Stomach (tissue), 9 donors: ENCODE data around the gene RET. TPM values are rescaled to one million over a fixed set of nuclear protein-coding genes. Genes with fewer than 3 reads are reported as not detected.

ENCODE experiments used
- DNase-seq, 2 donors: peaks; one replicate each; pipeline versions ENCODE4 v3.0.0 to v3.0.0-alpha.2; 2013 to 2019
- H3K27ac ChIP-seq, 5 donors: fragments of 200-600 bp in 4 of 5; sonication (generic) in 4 of 5; one replicate each; pipeline ENCODE4 v1.5.1; 2013 to 2019; ENCODE audit warnings: mild to moderate bottlenecking in 1 of 5, moderate library complexity in 1 of 5
- H3K27me3 ChIP-seq, 3 donors: fragments of 200-600 bp; sonication (generic); one replicate each; pipeline ENCODE4 v1.5.1; 2017 to 2019; ENCODE audit warnings: mixed run types in 1 of 3
- H3K36me3 ChIP-seq, 4 donors: fragments of 200-600 bp; sonication (generic); 1 replicate in 3 of 4; 2 replicates in 1 of 4; pipeline ENCODE4 v1.5.1; 2016 to 2019
- H3K4me1 ChIP-seq, 4 donors: fragments of 200-600 bp; sonication (generic); one replicate each; pipeline ENCODE4 v1.5.1; 2016 to 2019
- H3K4me3 ChIP-seq, 4 donors: fragments of 200-600 bp; sonication (generic) in 3 of 4; one replicate each; pipeline ENCODE4 v1.5.1; 2016 to 2019; ENCODE audit warnings: mild to moderate bottlenecking in 1 of 4
- H3K9me3 ChIP-seq, 4 donors: fragments of 200-600 bp; sonication (generic); one replicate each; pipeline ENCODE4 v1.5.1; 2016 to 2019
- EP300 ChIP-seq: sonication (generic); formaldehyde crosslinking; IDR thresholded peaks from one replicate; pipeline ENCODE4 v1.6.1; 2017; ENCODE audit warnings: antibody characterized with exemption
- POLR2A ChIP-seq, 4 donors: fragments of 450-650 bp; IDR thresholded peaks; one replicate each; pipeline ENCODE4 v1.6.1; 2016; ENCODE audit warnings: antibody characterized with exemption in 4 of 4, control low read depth in 2 of 4, mild to moderate bottlenecking in 1 of 4, moderate library complexity in 1 of 4
- POLR2AphosphoS5 ChIP-seq, 3 donors: sonication (generic); formaldehyde crosslinking; IDR thresholded peaks; one replicate each; pipeline ENCODE4 v1.6.1; 2016; ENCODE audit warnings: antibody characterized with exemption in 3 of 3
- WGBS, 5 donors: extraction: QIAGEN DNeasy Blood & Tissue Kit in 3 of 5; methylation state at CpG; one replicate each; pipeline versions ENCODE4 v1.1.5 to v1.1.7; 2013 to 2018; 5-methylcytosine and 5-hydroxymethylcytosine counted together
- intact Hi-C: fragments of 100-400 bp; cut with DNase I; formaldehyde crosslinking; loops from one replicate; pipeline ENCODE4 v1.15.1; 2023; ENCODE audit warnings: low total_unique reads
- polyA plus RNA-seq, 3 donors: library from polyadenylated mRNA; stranded (reverse); fragments of 200-250 nt; gene quantifications; one replicate each; pipeline ENCODE4 v1.2.3, GENCODE V29; 2013
- total RNA-seq, 5 donors: library from RNA; depleted of rRNA; stranded (reverse); fragments of >200 nt; gene quantifications; one replicate each; pipeline versions ENCODE4 v1.1.0 to v1.2.3, GENCODE V29; 2014 to 2016
- TF ChIP-seq, protein P1 (sequence below), 7 experiments: fragments of 450-650 bp in 4 of 7; fragments of 200-600 bp in 3 of 7; sonication (generic) in 3 of 7; IDR thresholded peaks; one replicate each; pipeline ENCODE4 v1.5.1; 2016 to 2019; ENCODE audit warnings: antibody characterized with exemption in 7 of 7, control low read depth in 2 of 7, mild to moderate bottlenecking in 1 of 7
- donor health status: healthy with polysubstance abuse.
- donor health status: Bipolar disorder and iron deficiency.
- donor health status: healthy.

The RET gene
- total and polyA plus RNA-seq, 8 donors, result 0.31 to 9.8 (median 2.5) TPM; not detected in 2

DNA sequence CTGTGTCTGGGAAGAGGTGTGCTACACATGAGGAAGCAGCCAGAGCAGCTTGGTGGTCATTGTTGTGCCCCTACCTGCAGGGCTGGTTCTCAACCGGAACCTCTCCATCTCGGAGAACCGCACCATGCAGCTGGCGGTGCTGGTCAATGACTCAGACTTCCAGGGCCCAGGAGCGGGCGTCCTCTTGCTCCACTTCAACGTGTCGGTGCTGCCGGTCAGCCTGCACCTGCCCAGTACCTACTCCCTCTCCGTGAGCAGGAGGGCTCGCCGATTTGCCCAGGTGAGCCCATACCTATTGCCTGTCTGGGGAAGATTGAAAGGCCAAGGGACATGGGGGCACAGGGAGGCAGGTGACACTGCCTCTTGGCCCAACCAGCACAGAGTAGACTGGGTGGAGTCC, 32.1 kb downstream of the RET start:
- 87 to 95% (median 94%) methylated on average over 6 to 12 of the region's 12 CpGs for WGBS, 5 donors
- Histone ChIP-seq H3K36me3 (no peaks in the 10 kb centered on the region), H3K27me3 (peaks cover 0 to 15% (median 10%) of the 10 kb centered on the region in 3 donors), H3K27ac (no peak overlapping the region), H3K4me3 (no peak overlapping the region), H3K4me1 (peaks cover 6 to 27% (median 20%) of the 10 kb centered on the region in 4 donors), H3K9me3 (no peaks in the 10 kb centered on the region)
- no peak for DNase-seq
- TF ChIP-seq EP300, result no peak
- TF ChIP-seq, protein P1, sequence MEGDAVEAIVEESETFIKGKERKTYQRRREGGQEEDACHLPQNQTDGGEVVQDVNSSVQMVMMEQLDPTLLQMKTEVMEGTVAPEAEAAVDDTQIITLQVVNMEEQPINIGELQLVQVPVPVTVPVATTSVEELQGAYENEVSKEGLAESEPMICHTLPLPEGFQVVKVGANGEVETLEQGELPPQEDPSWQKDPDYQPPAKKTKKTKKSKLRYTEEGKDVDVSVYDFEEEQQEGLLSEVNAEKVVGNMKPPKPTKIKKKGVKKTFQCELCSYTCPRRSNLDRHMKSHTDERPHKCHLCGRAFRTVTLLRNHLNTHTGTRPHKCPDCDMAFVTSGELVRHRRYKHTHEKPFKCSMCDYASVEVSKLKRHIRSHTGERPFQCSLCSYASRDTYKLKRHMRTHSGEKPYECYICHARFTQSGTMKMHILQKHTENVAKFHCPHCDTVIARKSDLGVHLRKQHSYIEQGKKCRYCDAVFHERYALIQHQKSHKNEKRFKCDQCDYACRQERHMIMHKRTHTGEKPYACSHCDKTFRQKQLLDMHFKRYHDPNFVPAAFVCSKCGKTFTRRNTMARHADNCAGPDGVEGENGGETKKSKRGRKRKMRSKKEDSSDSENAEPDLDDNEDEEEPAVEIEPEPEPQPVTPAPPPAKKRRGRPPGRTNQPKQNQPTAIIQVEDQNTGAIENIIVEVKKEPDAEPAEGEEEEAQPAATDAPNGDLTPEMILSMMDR (IDR thresholded peaks at IDR 0.05), result no peak
- no peak for TF ChIP-seq POLR2A (IDR thresholded peaks at IDR 0.05)
- no peak for TF ChIP-seq POLR2AphosphoS5 (IDR thresholded peaks at IDR 0.05)
- intact Hi-C loops, result loop anchor here (5.0 kb wide), 1 partner anchor 357 kb away; no protein-coding TSS in a partner anchor

DNA sequence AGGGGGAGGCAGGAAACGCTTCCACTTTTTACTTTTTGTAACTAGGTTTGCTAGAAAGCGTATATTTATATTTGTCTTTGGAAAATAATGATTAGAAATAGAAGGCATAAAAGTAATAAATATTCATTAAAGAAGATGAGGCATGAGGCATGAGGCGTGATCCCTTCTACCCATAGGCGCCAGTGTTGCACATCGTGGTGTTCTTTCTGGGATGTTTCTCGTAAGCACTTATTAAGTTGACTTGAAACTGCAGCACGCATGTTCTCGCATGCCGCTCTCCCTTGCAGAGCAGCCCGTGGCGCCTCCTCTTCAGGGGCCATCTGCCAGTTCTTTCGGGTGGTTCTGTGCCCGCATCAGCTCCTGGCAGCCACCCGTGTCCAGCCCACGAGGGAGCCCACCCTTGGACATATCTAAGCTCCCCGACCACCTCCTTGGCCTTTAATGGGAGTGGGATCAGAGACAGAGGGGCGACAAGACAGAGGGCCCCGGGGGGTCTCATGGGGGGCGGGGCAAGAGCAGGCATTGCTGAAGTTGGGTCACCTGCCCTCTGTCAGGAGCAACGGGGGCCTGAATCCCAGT, 32.9 kb downstream of the RET start:
- peaks cover 0 to 7% (median 5%) of the 10 kb centered on the region in 3 donors for H3K27me3 ChIP-seq
- 76 to 88% (median 80%) methylated on average over 18 to 20 of the region's 20 CpGs for WGBS, 5 donors
- no peak for DNase-seq
- no peaks in the 10 kb centered on the region for H3K9me3 ChIP-seq
- no peak overlapping the region for H3K27ac ChIP-seq
- TF ChIP-seq POLR2A (IDR thresholded peaks at IDR 0.05) (no peak), EP300 (no peak), POLR2AphosphoS5 (IDR thresholded peaks at IDR 0.05) (no peak)
- TF ChIP-seq, protein P1 (IDR thresholded peaks at IDR 0.05), result no peak
- H3K36me3 ChIP-seq, result no peaks in the 10 kb centered on the region
- peaks cover 3 to 22% (median 16%) of the 10 kb centered on the region in 4 donors for H3K4me1 ChIP-seq
- H3K4me3 ChIP-seq, result no peak overlapping the region
- intact Hi-C loops, result loop anchor here (5.0 kb wide), 1 partner anchor 357 kb away; no protein-coding TSS in a partner anchor

DNA sequence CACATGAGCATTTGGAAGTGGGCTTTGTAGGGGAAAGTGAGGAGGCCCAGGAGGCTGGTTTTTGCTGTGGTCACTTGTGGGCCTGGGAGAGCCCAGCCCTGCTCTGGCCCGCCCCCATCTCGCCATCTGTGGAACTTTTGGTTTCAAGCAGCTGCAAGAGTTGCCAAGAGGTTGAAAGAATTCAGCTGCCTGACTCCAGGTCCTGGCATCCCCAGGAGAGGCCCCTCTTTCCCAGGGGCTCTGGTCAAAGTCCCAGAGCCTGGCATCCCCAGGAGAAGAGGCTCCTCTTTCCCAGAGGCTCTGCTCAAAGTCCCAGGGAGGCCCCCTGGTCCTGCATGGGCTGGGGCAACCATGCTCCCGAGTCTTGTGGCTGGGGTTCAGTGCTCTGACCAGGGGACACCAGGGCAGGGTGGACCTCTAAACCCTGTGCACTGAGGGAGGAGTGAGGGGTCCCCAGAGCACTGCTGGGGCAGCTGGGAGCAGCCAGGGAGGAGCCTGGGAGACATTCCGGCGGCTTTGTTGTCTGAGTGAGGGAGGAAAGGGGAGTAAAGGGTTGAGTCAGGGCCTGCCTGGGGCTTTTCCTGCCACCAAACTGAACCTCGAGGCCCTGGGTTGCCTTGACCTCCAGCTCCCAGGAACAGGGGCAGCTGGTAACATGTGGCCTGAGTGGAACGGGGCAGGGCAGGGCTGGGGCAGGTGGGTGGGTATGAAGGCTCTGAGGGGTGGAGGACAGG, 33.6 kb downstream of the RET start:
- DNase-seq, result peak in 1 of 2 donors; percentile 65
- WGBS, 5 donors, result 41 to 49% (median 49%) methylated on average over 3 to 7 of the region's 7 CpGs
- peak overlapping the region in 1 of 5 donors; percentile 5 for H3K27ac ChIP-seq
- intact Hi-C loops, result no loop called here
- no peaks in the 10 kb centered on the region for H3K36me3 ChIP-seq
- no peak overlapping the region for H3K4me3 ChIP-seq
- no peaks in the 10 kb centered on the region for H3K9me3 ChIP-seq
- H3K27me3 ChIP-seq, result no peaks in the 10 kb centered on the region
- H3K4me1 ChIP-seq, result peaks cover 0 to 14% (median 8%) of the 10 kb centered on the region in 4 donors
- TF ChIP-seq POLR2A (IDR thresholded peaks at IDR 0.05), result no peak
- TF ChIP-seq, protein P1 (IDR thresholded peaks at IDR 0.05), result no peak
- no peak for TF ChIP-seq POLR2AphosphoS5 (IDR thresholded peaks at IDR 0.05)
- no peak for TF ChIP-seq EP300

DNA sequence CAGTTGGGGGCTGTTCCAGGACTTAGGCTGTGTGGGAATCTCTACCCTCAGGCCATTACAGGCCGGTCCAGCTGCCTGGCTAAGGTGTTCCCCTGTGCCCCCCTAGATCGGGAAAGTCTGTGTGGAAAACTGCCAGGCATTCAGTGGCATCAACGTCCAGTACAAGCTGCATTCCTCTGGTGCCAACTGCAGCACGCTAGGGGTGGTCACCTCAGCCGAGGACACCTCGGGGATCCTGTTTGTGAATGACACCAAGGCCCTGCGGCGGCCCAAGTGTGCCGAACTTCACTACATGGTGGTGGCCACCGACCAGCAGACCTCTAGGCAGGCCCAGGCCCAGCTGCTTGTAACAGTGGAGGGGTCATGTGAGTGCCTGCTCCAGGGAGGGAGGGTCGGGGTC, 34.2 kb downstream of the RET start:
- Histone ChIP-seq H3K36me3 (no peaks in the 10 kb centered on the region), H3K4me3 (no peak overlapping the region), H3K9me3 (no peaks in the 10 kb centered on the region), H3K27me3 (no peaks in the 10 kb centered on the region), H3K27ac (no peak overlapping the region), H3K4me1 (peaks cover 0 to 9% (median 4%) of the 10 kb centered on the region in 4 donors)
- 81 to 90% (median 83%) methylated on average over 4 to 11 of the region's 11 CpGs for WGBS, 5 donors
- intact Hi-C loops, result no loop called here
- TF ChIP-seq EP300, result no peak
- TF ChIP-seq POLR2A (IDR thresholded peaks at IDR 0.05), result no peak
- TF ChIP-seq POLR2AphosphoS5 (IDR thresholded peaks at IDR 0.05), result no peak
- TF ChIP-seq, protein P1 (IDR thresholded peaks at IDR 0.05), result no peak
- no peak for DNase-seq
